ENCODE measurements around the gene SSBP3.

Gene SSBP3

DNA sequence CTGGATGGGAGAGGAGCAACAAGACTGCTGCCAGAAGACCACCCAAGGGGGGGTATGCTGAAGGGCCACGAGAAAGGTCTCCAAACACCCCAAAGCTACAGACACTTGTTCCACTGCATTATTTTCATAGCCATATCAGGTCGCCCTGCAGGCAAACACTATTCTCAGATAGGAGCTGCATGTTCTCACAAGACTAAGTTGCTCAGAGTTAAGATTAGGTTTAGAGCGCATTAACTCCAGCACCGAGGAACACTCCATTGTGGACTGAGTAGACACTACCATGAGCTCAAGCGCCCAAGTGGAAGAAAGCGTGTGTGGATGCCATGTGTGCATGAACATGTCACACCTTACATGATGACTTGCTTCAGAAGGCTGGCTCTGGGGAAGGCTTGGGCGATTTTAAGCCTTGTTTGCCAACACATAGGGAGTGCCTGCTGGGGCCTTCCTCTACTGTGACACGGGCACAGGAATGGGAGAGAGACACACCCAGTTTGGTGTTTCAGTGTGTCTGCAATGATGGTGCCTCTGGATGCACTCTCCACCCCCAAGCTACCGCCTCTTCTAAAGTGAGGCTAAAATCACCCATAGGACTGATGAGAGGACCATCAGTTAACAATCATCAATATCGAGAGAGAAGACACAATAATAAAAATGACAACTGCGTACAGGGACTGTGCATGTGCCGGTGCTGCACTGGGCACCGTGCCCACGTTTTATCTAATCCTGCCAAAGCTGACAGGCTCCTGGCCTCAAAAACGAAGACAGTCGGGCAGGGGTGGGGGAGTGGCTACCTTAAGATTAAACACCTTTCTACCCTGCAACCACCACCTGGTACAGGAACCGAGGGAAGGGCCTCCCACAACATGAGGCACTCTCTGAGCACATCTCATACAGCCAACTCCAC, 34.9 kb downstream of the SSBP3 start:
- Histone ChIP-seq H3K4me3 (ENCODE audit: low read depth, low read length) (no peak overlapping the region), H3K36me3 (ENCODE audit: control insufficient read depth, insufficient read depth, low read length) (peaks cover 29% of the 10 kb centered on the region), H3K9me3 (ENCODE audit: control insufficient read depth, insufficient read depth, low read length) (no peaks in the 10 kb centered on the region), H3K27ac (ENCODE audit: low read depth, low read length) (no peak overlapping the region), H3K4me1 (ENCODE audit: control insufficient read depth, insufficient read depth, low read length) (peaks cover 35% of the 10 kb centered on the region), H3K27me3 (ENCODE audit: control insufficient read depth, insufficient read depth, low read length) (no peaks in the 10 kb centered on the region), H3K9ac (ENCODE audit: low read depth, low read length) (no peak overlapping the region)

DNA sequence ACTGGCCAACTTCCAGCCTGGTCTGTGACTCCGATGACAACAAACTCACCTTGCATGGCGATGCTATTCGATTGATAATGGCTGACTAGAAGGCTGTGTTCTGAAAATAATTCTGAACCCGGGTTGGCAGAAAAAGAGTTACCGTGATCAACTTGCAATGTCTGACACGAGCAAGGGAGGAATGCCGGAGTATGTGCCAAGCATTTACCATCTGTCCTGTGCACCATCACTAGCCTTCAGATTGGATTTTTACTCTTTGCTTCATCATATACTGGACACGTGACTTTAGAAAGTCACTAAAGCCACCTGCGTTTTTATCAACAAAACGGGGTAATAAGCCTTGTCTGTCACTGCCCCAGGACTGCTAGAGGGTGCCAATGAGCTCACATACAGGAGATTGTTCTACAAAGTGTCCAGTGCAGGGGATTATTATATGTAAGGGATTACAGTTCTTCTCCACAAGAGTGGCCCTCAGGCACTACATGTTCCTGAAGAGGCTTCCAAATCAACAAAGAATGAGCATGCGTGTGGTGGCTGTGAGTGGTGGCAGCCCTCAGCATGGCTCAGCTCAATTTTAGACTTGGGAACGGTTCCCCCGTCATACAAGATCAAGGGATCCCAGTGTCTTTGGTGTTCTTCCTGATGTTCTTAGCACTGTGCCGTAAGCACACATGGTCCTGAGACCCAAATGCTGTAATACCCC, 35.8 kb downstream of the SSBP3 start:
- H3K4me1 ChIP-seq (ENCODE audit: control insufficient read depth, insufficient read depth, low read length), result peaks cover 34% of the 10 kb centered on the region
- peaks cover 29% of the 10 kb centered on the region for H3K36me3 ChIP-seq (ENCODE audit: control insufficient read depth, insufficient read depth, low read length)
- H3K4me3 ChIP-seq (ENCODE audit: low read depth, low read length), result no peak overlapping the region
- H3K27me3 ChIP-seq (ENCODE audit: control insufficient read depth, insufficient read depth, low read length), result no peaks in the 10 kb centered on the region
- no peak overlapping the region for H3K9ac ChIP-seq (ENCODE audit: low read depth, low read length)
- H3K9me3 ChIP-seq (ENCODE audit: control insufficient read depth, insufficient read depth, low read length), result no peaks in the 10 kb centered on the region
- no peak overlapping the region for H3K27ac ChIP-seq (ENCODE audit: low read depth, low read length)

GRCh38 chr1:54367613-54368012, 38.6 kb downstream of the SSBP3 start:
- H3K27me3 ChIP-seq (ENCODE audit: control insufficient read depth, insufficient read depth, low read length), result no peaks in the 10 kb centered on the region
- H3K27ac ChIP-seq (ENCODE audit: low read depth, low read length), result no peak overlapping the region
- no peaks in the 10 kb centered on the region for H3K9me3 ChIP-seq (ENCODE audit: control insufficient read depth, insufficient read depth, low read length)
- peaks cover 26% of the 10 kb centered on the region for H3K36me3 ChIP-seq (ENCODE audit: control insufficient read depth, insufficient read depth, low read length)
- H3K9ac ChIP-seq (ENCODE audit: low read depth, low read length), result no peak overlapping the region
- no peak overlapping the region for H3K4me3 ChIP-seq (ENCODE audit: low read depth, low read length)
- H3K4me1 ChIP-seq (ENCODE audit: control insufficient read depth, insufficient read depth, low read length), result peaks cover 44% of the 10 kb centered on the region

DNA sequence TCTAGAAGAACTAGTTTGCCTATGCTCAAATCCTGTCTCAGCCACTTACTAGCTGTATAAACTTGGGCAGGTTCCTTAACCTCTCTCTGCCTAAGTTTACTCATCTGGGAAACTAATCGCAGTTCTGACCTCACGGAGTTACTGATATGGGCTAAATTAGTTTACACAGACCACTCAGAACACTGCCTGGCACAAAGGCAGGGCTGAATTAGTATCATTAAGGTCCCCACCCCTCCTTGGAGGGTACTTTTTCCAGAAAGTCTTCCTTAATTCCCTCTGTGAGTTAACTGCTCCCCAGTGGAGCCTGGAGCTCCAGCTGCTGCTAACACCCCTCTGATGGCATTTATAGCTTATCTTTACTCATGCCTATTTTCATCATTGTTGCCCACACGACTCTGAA, 40.3 kb downstream of the SSBP3 start:
- no peak overlapping the region for H3K9ac ChIP-seq (ENCODE audit: low read depth, low read length)
- H3K4me3 ChIP-seq (ENCODE audit: low read depth, low read length), result no peak overlapping the region
- H3K36me3 ChIP-seq (ENCODE audit: control insufficient read depth, insufficient read depth, low read length), result peaks cover 20% of the 10 kb centered on the region
- H3K4me1 ChIP-seq (ENCODE audit: control insufficient read depth, insufficient read depth, low read length), result peaks cover 60% of the 10 kb centered on the region
- H3K27me3 ChIP-seq (ENCODE audit: control insufficient read depth, insufficient read depth, low read length), result no peaks in the 10 kb centered on the region
- H3K27ac ChIP-seq (ENCODE audit: low read depth, low read length), result no peak overlapping the region
- H3K9me3 ChIP-seq (ENCODE audit: control insufficient read depth, insufficient read depth, low read length), result no peaks in the 10 kb centered on the region

DNA sequence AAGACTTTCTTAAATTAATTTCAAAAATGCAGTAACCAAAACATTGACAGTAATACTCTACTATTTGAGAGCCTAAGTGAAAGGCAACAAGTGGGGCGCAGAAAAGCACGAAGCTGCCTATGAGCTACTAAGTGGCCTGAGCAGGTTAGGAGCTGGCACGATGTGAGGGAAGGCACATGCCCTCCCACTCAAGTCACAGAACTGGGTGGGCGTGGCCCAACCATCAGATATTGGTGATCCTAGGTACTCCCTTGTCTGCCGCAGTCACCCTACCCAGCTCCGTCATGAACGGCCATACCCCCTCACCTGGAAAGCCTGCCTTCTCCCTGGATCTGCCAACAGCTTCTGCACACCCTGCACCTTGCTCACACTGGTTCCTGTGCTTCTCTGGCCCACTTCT, 40.8 kb downstream of the SSBP3 start:
- Histone ChIP-seq H3K36me3 (ENCODE audit: control insufficient read depth, insufficient read depth, low read length) (peaks cover 17% of the 10 kb centered on the region; the same call in 1 of the 2 replicates), H3K27ac (ENCODE audit: low read depth, low read length) (no peak overlapping the region), H3K4me1 (ENCODE audit: control insufficient read depth, insufficient read depth, low read length) (peaks cover 60% of the 10 kb centered on the region), H3K9ac (ENCODE audit: low read depth, low read length) (no peak overlapping the region), H3K27me3 (ENCODE audit: control insufficient read depth, insufficient read depth, low read length) (no peaks in the 10 kb centered on the region), H3K9me3 (ENCODE audit: control insufficient read depth, insufficient read depth, low read length) (no peaks in the 10 kb centered on the region), H3K4me3 (ENCODE audit: low read depth, low read length) (no peak overlapping the region)

DNA sequence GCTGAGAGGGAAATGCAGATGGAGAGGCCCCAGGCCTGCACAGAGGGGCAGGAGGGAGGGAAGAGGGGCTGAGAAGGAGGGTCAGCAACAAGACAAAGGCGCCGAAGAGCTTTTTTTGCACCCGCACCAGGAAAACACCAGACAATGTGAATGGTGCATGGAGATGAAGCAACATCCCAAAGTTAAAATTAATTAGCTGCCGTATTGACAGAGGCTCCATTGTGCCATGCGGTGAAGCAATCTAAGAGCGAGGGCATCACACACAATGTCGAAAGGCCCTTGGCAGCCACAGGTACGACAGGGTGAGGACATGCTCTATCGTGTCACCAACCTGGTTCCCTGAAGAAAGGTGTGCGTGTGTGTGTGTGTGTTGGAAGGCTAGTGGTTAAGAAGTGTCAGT, 41.2 kb downstream of the SSBP3 start:
- Histone ChIP-seq H3K9me3 (ENCODE audit: control insufficient read depth, insufficient read depth, low read length) (no peaks in the 10 kb centered on the region), H3K4me3 (ENCODE audit: low read depth, low read length) (no peak overlapping the region), H3K27me3 (ENCODE audit: control insufficient read depth, insufficient read depth, low read length) (no peaks in the 10 kb centered on the region), H3K27ac (ENCODE audit: low read depth, low read length) (no peak overlapping the region), H3K36me3 (ENCODE audit: control insufficient read depth, insufficient read depth, low read length) (peaks cover 13% of the 10 kb centered on the region; the same call in 1 of the 2 replicates), H3K9ac (ENCODE audit: low read depth, low read length) (no peak overlapping the region), H3K4me1 (ENCODE audit: control insufficient read depth, insufficient read depth, low read length) (peaks cover 60% of the 10 kb centered on the region)

DNA sequence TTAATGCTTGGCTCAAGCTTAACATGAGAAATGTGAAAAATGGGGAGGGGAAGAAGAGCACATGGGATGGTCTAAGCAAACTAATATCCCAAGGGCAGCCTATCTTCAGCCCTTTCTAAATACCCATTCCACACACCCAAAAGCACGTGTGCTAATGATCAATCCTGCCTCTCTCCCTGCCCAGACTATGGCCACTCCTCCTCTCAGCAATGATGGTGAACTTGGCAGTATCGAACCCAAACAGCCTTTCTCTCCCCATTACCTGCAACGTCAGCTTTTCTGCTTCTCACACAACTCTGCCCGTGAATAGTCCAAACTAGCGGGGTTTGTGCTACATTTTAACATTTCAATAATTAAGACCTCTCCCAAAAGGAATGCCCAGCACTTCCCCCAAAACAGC, 41.6 kb downstream of the SSBP3 start:
- H3K27ac ChIP-seq (ENCODE audit: low read depth, low read length), result no peak overlapping the region
- H3K4me3 ChIP-seq (ENCODE audit: low read depth, low read length), result no peak overlapping the region
- H3K9ac ChIP-seq (ENCODE audit: low read depth, low read length), result no peak overlapping the region
- H3K27me3 ChIP-seq (ENCODE audit: control insufficient read depth, insufficient read depth, low read length), result no peaks in the 10 kb centered on the region
- peaks cover 60% of the 10 kb centered on the region for H3K4me1 ChIP-seq (ENCODE audit: control insufficient read depth, insufficient read depth, low read length)
- peaks cover 9% of the 10 kb centered on the region; the same call in 1 of the 2 replicates for H3K36me3 ChIP-seq (ENCODE audit: control insufficient read depth, insufficient read depth, low read length)
- no peaks in the 10 kb centered on the region for H3K9me3 ChIP-seq (ENCODE audit: control insufficient read depth, insufficient read depth, low read length)

DNA sequence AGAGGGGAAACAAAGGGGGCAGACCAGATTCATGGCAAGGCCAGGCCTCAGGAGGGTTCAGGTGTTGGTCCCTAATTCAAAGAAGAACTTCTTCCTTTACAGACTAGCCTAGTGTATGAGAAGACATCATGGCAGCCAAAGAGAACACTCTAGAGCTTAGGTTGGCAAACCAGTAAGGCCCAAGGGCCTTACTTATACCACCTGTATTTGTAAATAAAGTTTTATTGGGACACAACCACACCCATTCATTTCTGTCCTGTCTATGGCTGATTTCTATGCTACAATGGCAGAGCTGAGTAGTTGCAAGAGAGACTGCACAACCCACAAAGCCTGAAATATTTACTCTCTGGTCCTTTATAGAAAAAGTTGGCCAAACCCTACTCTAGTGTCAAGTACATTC, 42.3 kb downstream of the SSBP3 start:
- Histone ChIP-seq H3K36me3 (ENCODE audit: control insufficient read depth, insufficient read depth, low read length) (peaks cover 10% of the 10 kb centered on the region; the same call in 1 of the 2 replicates), H3K9ac (ENCODE audit: low read depth, low read length) (no peak overlapping the region), H3K27me3 (ENCODE audit: control insufficient read depth, insufficient read depth, low read length) (no peaks in the 10 kb centered on the region), H3K27ac (ENCODE audit: low read depth, low read length) (no peak overlapping the region), H3K9me3 (ENCODE audit: control insufficient read depth, insufficient read depth, low read length) (no peaks in the 10 kb centered on the region), H3K4me3 (ENCODE audit: low read depth, low read length) (no peak overlapping the region), H3K4me1 (ENCODE audit: control insufficient read depth, insufficient read depth, low read length) (peaks cover 60% of the 10 kb centered on the region)

DNA sequence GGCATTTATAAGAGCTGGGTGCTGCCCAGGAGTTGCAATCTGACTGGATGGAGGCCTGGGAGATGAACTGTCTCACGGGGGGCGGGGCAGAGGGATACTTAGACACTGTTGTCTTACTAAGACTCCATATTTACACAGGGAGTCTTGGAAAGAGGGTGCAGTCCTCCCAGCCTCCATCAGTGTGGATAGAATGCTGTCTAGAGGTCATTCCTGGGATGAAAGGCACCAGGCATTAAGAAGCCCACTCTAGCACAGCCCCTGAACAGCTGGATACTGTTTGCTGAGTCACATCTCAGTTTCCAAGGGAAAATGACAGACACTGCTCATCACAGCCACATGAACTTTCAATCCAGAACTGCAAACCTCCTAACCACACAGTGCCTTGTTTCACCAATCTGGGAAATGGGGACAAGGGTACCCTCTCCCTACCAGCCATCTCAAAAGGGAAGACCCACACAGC, 43.3 kb downstream of the SSBP3 start:
- Histone ChIP-seq H3K9me3 (ENCODE audit: control insufficient read depth, insufficient read depth, low read length) (no peaks in the 10 kb centered on the region), H3K9ac (ENCODE audit: low read depth, low read length) (no peak overlapping the region), H3K4me3 (ENCODE audit: low read depth, low read length) (no peak overlapping the region), H3K27ac (ENCODE audit: low read depth, low read length) (no peak overlapping the region), H3K36me3 (ENCODE audit: control insufficient read depth, insufficient read depth, low read length) (peaks cover 17% of the 10 kb centered on the region; the same call in 1 of the 2 replicates), H3K4me1 (ENCODE audit: control insufficient read depth, insufficient read depth, low read length) (peaks cover 60% of the 10 kb centered on the region), H3K27me3 (ENCODE audit: control insufficient read depth, insufficient read depth, low read length) (no peaks in the 10 kb centered on the region)

DNA sequence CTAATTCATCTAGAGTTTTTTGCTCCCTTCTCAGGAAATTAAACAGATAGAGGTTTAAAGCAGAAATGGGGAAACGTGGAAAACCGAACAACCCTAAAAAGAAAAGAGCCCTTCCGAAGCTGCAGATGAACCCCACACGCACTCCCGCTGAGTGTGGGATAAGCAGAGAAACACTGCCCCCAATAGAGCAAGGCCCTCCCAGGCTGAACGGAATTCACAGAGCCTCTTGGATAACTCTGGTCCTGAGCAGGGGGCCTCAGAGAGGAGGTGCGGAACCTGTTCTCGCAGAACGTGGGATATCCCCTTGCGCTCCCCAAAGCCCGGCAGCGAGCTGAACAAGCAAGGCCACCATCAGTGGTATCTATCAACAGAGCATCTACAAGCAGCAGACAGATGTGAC, 44.9 kb downstream of the SSBP3 start:
- peaks cover 61% of the 10 kb centered on the region for H3K4me1 ChIP-seq (ENCODE audit: control insufficient read depth, insufficient read depth, low read length)

More for the DNA sequence above, 44.9 kb downstream of the SSBP3 start:
- H3K27ac ChIP-seq (ENCODE audit: low read depth, low read length), result no peak overlapping the region
- H3K36me3 ChIP-seq (ENCODE audit: control insufficient read depth, insufficient read depth, low read length), result peaks cover 15% of the 10 kb centered on the region; the same call in 1 of the 2 replicates
- no peaks in the 10 kb centered on the region for H3K9me3 ChIP-seq (ENCODE audit: control insufficient read depth, insufficient read depth, low read length)
- H3K27me3 ChIP-seq (ENCODE audit: control insufficient read depth, insufficient read depth, low read length), result no peaks in the 10 kb centered on the region
- H3K4me3 ChIP-seq (ENCODE audit: low read depth, low read length), result no peak overlapping the region
- H3K9ac ChIP-seq (ENCODE audit: low read depth, low read length), result no peak overlapping the region
